ENCODE results near the gene KAZN. TPM values are rescaled to one million over a fixed set of nuclear protein-coding genes. Genes with fewer than 3 reads are reported as not detected.
"Not testable (repeated sequence)": the region's sequence is repeated elsewhere in the genome, so short reads cannot be mapped to it uniquely, and the experiment has no call there.

KAZN gene
- polyA plus RNA-seq, 4 donors = 14.1 to 44.8 (median 34.2) TPM

DNA sequence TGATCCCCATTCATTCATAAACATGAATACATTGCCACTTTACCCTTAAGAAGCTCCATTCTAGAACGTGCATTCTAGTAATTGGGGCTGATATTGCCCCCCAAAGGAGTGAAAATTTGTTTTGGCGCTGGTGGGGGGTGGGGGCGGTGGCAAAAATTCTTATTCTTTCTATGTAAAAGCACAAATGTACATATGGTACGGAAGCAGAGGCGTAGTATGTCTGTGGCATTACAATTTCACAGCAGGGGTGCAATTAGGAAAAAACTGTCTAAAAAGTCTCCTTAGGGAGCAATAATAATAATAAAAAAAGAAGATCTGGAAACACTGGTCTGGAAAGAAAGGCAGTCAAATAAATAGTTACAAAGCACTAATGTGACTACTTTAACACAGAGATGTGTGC, 514.7 kb downstream of the KAZN start:
- no peak for DNase-seq (ENCODE audit: low read depth in 4 of 4, low spot score in 3 of 4)

DNA sequence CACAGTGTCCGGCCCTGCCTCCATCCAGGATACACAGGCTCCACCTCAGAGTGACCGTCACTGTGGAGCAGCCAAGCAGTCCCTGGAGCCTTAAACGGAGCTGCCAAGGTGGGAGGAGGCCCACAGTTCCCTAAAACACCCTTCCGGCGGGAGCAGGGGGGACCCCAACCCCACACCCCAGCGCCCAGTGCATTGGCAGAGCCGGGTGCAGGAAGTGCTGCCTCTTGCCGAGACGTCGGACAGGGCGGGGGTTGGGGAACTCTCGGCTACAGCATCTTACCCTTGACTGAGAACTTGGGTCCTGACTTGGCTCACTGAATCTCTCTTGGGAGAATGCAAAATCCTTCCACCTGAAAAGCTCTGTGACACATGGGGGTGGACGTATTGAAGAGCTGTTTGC, 516.4 kb downstream of the KAZN start:
- no peak for DNase-seq (ENCODE audit: low read depth in 4 of 4, low spot score in 3 of 4)

DNA sequence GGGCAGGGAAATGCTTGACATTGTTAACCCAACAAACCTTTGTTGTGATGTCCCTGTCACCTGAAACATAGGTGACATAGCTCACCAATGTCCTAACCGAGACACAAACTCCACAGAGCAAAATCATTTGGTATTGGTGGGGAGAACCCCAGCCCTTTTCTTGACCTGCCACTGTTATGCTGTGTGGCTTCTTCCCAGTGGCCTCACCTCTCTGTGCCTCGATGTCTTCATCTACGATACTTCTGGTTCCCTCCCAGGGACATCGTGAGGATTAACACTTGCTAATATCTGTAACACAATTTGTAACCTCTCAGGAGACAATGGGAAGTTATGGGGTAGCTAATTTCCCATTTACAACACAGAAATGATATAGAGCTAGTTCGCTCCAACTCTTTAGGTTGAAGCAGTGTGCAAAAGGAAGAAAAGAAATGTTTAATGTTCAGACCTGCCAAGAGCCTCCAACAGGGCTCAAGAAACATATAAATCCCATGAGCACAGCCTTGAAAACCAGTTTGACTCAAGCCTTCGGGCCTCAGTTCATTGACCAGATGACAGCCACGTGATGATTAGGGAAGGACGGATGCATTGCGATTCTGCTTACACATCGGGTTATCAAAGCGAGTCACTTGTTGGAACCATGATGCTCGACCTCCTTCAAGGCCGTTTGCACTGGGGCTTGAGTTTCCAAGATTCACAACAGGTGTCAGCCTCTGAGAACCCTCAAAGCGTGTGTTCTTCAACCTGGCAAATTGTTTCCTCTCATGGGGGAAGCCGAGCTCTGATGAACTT, 517.3 kb downstream of the KAZN start:
- no peak for DNase-seq (ENCODE audit: low read depth in 4 of 4, low spot score in 3 of 4)

DNA sequence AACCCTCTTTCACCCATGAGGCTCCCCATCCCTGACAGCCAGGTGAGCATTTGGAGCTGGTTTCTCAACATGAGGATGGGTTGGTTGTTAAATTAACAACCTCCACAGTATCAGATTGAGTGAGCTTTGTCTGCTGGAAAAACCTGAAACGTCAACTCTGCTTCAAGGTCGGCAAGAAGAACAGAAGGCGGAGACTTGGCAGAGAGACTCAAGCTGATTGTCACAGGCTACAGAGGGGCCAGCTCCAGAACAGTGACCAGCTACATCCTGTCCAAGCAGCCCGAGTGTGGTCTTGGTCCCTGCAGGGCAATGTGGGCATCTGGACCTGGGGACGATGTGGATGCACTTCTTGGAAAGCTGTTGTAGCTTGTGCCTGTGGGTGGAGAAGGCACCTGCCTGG, 518.5 kb downstream of the KAZN start:
- DNase-seq (ENCODE audit: low read depth in 4 of 4, low spot score in 3 of 4) = no peak

DNA sequence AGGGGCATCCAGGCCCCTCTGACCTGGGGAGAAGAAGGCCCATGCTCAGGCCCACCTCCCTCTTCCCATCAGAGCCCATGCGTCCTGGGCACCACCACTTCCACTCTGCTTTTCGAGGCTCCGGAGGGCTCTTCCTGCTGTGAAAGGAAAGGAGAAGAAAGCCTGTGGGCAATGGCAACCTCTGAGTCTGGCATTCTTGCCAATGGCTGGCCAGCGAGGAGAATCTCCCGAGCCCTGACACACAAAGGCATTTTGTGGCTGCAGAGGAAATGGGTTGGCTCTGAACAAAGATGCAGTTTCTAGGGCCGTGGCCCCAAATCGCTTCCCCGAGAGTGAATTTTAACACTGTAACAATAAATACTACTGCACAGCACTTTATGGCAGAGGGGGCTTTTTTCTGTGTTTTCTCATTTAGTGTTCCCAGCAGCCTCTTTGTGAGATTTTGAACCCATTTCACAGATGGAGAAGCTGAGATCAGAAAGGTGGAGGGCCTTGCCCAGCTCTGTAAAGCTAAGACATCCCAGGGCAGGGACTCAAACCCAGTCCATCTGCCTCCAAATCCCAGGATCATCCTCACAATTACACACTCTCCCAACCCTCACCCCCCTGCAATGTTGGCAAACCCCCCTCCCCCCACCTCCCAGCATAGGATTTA, 519.3 kb downstream of the KAZN start:
- no peak for DNase-seq (ENCODE audit: low read depth in 4 of 4, low spot score in 3 of 4)

DNA sequence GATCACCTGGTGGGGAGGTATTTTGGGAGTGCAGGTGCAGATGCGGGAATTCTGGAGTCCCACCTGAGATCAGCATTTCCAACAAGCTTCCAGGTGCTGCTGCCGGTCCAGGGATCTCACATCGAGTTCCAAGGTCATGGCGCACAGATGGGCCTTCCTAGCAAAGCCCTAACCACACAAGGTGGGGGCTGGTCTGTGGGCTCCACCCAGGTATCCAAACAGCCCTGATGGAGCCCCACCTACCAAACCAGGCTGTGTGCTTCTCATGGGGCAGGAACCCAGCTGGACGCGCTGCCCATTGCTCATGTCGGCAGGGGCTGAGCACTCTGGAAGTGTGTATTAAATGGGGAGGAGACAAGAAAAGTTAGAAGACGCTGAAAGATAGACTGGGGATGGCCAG, 520.1 kb downstream of the KAZN start:
- DNase-seq (ENCODE audit: low read depth in 4 of 4, low spot score in 3 of 4) = no peak

DNA sequence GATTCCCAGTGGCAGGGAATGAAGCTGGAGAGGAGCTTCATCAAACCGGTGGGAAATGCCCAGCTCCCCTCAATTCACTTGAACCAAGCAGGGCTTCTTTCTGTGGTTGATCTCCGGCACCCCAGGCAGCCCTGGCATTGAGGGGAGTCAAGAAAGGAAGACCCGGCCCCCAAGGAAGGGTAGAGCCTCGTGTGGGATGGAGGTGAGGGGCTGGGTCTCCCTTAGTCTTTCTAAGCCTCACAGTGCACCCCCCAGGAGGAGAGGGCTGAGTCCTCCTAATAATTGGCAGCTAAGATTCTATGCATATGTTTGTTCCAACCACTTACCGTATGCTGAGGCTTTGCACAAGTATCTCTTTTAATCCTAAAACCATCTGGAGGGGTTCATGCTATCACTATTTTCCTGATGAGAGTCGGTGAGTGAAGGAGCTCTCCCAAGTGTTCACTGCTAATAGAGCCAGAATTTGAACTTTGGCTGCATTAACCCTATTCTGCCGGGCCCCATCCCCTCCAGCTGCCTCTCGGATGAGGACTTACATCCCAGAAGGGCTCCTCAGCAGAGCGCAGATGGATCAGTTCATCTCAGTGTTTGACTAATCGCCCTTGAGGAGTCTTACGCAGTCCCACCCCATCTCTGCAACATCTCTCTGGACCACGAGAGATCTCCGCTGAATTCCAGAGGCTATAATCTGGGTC, 521.9 kb downstream of the KAZN start:
- DNase-seq (ENCODE audit: low read depth in 4 of 4, low spot score in 3 of 4) = no peak

DNA sequence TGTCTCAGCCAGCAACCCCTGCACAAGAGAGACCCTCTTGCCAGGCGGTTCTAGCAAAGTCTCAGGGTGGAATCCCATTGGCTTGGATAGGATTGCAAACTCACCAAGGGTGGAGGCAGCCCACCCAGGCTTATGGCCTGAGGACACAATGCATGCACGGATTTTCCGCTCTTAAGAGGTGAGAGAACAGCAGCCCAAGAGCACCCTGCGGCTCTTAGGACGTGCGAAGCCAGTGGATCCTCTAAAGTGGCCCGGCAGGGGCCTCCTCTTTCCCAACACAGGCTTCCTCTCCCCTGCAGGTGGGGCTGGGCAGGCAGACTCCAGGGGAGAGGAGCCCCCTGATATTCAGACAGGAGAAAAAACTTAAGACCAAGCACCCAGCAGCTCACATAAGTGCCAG, 523.8 kb downstream of the KAZN start:
- DNase-seq (ENCODE audit: low read depth in 4 of 4, low spot score in 3 of 4) = no peak

DNA sequence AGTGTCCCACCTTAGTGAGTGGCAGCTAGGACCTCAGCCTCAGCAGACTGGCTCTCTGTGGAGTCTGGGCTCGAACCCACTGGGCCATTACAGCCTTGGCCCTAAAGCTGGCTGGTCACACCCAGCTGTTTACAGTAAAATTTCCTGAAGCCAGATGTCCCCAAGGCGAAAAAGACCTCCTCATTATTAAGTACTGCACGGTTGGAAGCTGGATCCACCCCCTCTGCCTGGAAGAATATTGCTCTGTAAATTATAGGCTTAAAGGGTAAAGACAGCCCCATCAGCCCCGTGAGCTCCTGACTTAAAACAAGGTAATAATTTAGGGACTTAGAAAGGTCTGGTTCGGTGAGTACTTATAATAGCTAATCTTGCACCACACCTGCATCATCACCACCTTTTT, 524.8 kb downstream of the KAZN start:
- no peak for DNase-seq (ENCODE audit: low read depth in 4 of 4, low spot score in 3 of 4)

DNA sequence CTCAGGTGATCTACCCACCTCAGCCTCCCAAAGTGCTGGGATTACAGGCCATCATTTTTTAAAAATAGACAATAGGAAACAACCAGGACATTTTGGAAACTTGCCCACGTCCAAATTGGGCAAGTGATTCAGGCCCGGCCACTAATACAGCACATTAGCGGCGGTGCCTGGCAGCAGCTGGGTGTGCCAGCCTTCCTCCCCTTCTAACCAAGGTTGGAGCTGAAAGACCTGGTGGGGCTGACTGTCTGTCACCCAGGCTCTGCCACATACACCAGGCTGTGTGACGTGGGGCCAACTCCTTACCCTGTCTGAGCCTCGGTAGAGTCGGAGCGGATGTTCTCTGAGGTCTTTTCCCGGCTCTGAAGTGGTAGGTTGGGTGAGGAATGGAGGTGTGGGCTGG, 525.4 kb downstream of the KAZN start:
- DNase-seq (ENCODE audit: low read depth in 4 of 4, low spot score in 3 of 4) = no peak

DNA sequence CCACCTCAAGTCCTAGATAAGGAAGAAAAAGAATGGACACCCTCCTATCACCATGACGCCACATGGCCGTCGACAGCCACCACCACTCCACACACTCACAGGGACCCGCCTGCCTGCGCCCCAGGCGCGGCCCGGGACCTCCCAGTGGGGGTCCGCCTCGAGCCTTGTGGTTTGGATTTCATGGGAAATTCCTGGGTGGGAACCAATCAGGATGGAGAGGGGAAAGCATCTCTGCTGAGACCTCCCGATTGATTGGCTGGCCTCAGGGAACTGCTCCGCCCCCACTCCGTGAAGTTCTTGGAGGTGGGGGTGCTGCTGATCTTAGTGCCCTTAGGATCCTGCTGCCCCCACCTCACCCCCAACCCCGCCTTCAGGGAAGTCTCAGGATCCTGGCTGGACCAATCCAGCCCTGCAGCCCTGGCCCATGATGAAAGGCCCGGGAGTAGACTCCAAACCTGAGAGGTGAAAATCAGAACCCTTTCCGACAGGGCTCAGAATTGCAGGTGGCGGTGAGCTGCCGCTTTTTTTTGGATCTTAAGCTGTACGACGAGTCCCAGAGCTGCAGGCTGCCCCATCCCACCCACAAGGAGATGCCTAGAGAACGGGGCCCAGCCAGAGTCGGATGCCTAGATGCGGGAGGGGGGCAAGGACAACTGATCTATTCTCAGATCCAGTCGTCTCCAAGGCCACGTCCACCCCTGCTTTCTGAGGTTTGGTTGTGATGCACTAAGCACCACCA, 526.0 kb downstream of the KAZN start:
- no peak for DNase-seq (ENCODE audit: low read depth in 4 of 4, low spot score in 3 of 4)

DNA sequence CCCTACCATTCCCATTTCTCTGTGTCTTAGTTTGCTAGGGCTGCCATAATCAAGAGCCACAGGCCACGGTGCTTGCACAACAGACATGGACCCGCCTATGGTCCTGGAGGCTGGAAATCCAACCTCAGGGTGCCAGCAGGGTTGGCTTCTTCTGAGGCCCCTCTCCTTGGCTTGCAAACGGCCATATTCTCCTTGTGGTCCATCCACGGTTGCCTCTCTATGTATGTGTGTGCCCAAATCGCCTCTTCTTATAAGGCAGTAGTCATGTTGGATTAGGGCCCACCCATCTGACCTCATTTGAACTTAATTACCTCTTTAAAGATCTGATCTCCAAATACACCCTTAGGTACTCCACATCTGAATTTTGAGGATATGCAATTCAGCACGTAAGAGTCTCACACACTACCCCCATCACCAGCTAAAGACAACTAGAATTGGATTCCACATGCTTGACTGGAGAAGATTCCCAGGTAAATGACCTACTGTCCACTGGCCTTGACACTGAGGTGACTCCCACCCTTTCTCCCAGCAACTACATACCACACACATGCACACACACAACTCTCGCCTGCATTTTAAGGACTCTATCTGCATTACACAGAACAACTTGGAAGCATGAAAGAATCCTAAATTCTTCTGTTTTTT, 526.7 kb downstream of the KAZN start:
- DNase-seq (ENCODE audit: low read depth in 4 of 4, low spot score in 3 of 4) = no peak

DNA sequence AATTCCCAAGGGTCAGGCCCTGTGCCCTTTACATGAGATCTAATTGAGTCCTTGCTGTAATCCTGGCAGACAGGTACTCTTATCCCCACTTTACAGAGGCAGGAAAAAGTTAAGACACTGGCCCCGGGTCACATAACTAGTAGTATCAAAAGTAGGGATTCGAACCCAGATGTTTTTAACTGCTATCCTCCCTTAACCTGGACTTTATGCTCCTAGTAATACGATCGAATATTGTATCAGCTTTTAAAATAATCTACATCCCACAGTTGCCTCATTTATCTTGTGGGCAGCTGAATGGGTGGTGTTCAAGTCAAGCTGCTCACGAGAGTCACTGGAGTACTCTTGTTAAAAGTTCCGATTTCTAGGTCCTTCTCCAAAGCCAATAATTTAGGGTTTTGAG, 529.6 kb downstream of the KAZN start:
- no peak for DNase-seq (ENCODE audit: low read depth in 4 of 4, low spot score in 3 of 4)

DNA sequence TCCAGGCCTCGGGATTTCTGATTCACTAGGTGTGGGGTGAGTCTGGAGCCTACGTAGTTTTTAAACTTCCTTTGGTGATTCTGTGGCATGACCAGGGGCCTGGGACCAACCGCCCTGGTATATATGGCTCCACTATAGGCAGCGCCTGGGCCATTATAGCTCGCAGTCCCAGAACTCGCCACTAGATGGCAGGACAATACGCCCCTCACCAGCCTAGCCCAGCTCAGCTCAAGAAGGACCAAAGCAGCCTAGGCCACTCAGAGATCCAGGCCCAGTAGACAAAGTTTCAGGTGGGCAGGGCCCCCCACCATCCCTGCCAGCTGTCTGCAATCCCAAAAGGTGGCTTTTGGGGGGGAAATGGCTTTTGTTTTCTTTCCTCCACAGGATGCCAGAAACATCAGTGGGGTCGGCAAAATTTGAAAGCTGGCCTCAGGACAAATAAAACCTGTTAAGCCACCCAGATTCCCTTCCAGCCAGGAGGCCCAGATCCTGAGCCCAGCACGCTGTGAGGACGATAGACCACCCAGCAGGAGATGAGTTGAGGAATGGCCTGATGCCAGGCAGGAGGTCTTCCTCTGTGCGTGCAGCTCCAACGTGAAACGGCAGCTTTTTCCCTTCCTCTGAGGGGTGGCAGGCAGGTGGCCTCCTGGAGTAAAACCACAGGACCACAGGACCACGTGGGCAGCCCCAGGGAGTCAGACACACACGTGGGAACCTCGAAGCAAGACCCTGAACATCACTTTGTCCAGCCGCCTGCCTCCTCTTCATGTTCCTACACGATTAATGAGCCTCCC, 530.2 kb downstream of the KAZN start:
- DNase-seq (ENCODE audit: low read depth in 4 of 4, low spot score in 3 of 4) = peak in 2 of 4 donors; percentile 29 to 48

DNA sequence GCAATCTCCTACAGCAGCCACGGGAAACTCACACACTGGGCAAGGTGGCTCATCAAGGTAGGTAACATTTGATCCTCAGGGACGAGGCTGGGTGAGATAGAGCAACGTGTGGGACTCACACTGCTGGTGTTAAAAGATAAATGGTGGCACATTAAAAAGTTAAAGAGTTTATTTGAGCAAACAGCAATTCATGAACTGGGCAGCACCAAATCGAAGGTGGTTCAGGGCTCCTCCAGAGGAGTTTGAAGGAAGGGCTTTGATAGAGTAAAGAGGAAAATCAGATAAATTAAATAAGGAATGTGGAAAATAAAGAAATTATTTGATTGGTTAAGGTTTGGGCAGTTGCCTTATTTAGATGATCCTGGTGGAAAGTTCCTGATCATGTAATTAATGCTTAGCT, 531.5 kb downstream of the KAZN start:
- DNase-seq (ENCODE audit: low read depth in 4 of 4, low spot score in 3 of 4) = no peak

DNA sequence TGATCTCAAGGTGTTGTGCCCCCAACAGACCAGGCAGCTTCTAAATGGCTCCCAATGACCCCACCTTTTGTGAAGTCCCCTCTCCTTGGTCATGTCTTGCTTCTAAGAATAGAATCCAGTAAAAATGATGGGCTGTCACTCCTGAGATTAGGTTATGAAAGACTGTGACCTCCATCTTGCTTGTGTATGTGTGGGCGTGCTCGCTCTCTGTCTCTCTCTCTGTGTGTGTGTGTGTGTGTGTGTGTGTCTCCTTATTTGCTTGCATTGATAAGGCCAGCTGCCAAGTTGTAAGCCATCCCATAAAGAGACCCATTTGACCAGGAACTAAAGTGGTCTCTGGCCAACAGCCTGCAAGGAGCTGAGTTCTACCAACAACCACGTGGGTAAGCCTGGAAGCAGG, 532.1 kb downstream of the KAZN start:
- no peak for DNase-seq (ENCODE audit: low read depth in 4 of 4, low spot score in 3 of 4)

DNA sequence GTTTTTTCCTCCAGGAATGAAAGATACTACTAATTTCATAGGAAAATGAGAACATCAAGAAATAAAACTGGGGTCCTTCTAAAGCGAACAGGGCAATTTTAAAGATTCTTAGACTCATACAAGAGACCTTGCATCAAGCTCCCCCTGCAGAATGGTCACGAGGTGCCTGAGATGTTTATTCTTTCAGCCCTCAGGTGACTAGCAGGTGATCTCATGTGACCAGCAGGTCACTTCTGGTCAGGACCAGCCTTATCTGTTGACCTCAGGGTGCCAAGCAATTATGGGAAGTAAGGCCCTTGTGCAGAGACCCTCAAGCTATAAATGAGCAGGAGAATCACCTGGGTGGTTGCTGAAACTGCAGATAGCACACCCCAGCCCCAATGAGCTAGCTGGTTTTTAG, 534.5 kb downstream of the KAZN start:
- no peak for DNase-seq (ENCODE audit: low read depth in 4 of 4, low spot score in 3 of 4)

DNA sequence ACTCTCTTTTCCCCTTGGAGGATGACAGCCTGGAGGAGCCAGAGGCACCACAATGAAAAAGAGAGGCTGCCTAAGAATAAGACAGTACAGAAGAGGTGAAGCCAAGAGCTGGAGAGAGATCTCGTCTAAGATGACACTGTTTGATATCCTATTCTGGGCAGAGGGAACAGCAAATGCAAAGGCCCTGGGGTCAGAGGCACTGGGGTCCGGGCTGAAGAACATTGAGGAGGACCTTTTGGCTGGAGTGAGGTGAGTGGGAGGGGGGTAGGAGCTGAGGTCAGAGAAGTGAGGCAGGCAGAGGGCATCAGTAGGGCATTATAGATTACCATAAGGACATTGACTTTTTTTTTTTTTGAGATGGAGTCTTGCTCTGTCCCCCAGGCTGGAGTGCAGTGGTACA, 535.8 kb downstream of the KAZN start:
- no peak for DNase-seq (ENCODE audit: low read depth in 4 of 4, low spot score in 3 of 4)

DNA sequence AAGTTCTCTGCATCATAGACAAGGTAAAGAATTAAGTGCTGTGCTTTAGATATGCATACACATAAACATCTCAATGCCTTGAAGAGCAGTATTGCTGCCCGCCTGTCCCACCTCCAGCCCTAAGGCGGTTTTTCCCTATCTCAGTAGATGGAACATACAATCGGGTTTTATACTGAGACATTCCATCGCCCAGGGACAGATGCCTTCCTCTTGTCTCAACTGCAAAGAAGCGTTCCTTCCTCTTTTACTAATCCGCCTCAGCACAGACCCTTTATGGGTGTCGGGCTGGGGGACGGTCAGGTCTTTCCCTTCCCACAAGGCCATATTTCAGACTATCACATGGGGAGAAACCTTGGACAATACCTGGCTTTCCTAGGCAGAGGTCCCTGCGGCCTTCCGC, 537.1 kb downstream of the KAZN start:
- DNase-seq (ENCODE audit: low read depth in 4 of 4, low spot score in 3 of 4) = not testable (repeated sequence)

DNA sequence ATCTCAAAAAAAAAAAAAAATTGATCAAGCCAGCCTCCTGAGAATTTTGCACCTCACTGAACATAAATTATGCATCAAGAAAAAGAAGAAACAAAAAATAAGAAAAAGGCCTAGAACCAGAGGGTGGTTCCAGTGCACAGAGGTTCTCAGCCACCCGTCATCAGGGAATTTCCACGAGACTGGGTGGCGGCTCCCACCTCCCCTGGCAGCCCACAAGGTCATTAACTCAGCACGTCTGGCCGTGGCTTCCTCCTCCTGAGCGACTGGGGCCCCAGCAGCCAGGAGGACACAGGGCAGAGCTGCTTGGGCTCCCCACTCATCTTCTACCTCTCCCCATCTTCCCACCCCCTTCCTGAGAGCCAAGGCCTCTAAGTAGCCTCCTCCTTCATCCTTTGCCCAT, 539.3 kb downstream of the KAZN start:
- no peak for DNase-seq (ENCODE audit: low read depth in 4 of 4, low spot score in 3 of 4)
